Activated CD4-positive, alpha-beta memory T cell treated with anti-CD3 and anti-CD28 coated beads, Interleukin-2, amount 10 ng/mL, durations not matched to agents 7 days and 5 days (primary cell): ENCODE data around the gene LAMA4. TPM values are rescaled to one million over a fixed set of nuclear protein-coding genes. Genes with fewer than 3 reads are reported as not detected.

Experiments
- CTCF ChIA-PET: fragments of 350-600 bp; sonication (Branson Sonifier 250); formaldehyde crosslinking; loops from one replicate; lab custom pipeline; 2021; ENCODE audit warnings: antibody characterized with exemption, inconsistent platforms; lab: Charles Lee
- POLR2A ChIA-PET: fragments of 350-600 bp; sonication (Branson Sonifier 250); formaldehyde crosslinking; loops from one replicate; lab custom pipeline; 2021; ENCODE audit warnings: antibody characterized with exemption; lab: Charles Lee
- DNase-seq: peaks from one replicate; pipeline ENCODE4 v3.0.0-alpha.2; 2020
- H3K27ac Mint-ChIP-seq: one replicate; pipeline ENCODE4 v1.8.0; 2021; ENCODE audit warnings: mild to moderate bottlenecking, mixed read lengths
- H3K27me3 Mint-ChIP-seq: one replicate; pipeline ENCODE4 v1.8.0; 2021; ENCODE audit warnings: mixed read lengths
- H3K36me3 Mint-ChIP-seq: one replicate; pipeline ENCODE4 v1.8.0; 2021; ENCODE audit warnings: low read depth, mixed read lengths
- H3K4me1 Mint-ChIP-seq: one replicate; pipeline ENCODE4 v1.8.0; 2021; ENCODE audit warnings: mixed read lengths
- H3K4me3 Mint-ChIP-seq: one replicate; pipeline ENCODE4 v1.8.0; 2021; ENCODE audit warnings: mild to moderate bottlenecking, mixed read lengths
- H3K9me3 Mint-ChIP-seq: one replicate; pipeline ENCODE4 v1.8.0; 2021; ENCODE audit warnings: mixed read lengths
- total RNA-seq, 2 experiments: library from RNA; stranded (reverse); gene quantifications; one replicate each; pipeline ENCODE4 v1.2.3, GENCODE V29; 2021

LAMA4 gene
- total RNA-seq, 2 experiments from 2014 or later: not detected

GRCh38 chr6:112195166-112195565 lies 59.2 kb downstream of the LAMA4 start:
- no peaks in the 10 kb centered on the region for H3K9me3 Mint-ChIP-seq
- POLR2A ChIA-PET: no interaction called here
- H3K27ac Mint-ChIP-seq: no peak overlapping the region
- no peaks in the 10 kb centered on the region for H3K36me3 Mint-ChIP-seq
- no peaks in the 10 kb centered on the region for H3K4me1 Mint-ChIP-seq
- peaks cover 43% of the 10 kb centered on the region for H3K27me3 Mint-ChIP-seq
- DNase-seq: no peak
- CTCF ChIA-PET: interaction anchor here (2.1 kb wide), 1 partner anchor 15 kb away, joined by 8 read pairs; no protein-coding TSS in a partner anchor
- H3K4me3 Mint-ChIP-seq: no peak overlapping the region

GRCh38 chr6:112194511-112194910 lies 59.9 kb downstream of the LAMA4 start:
- Mint-ChIP-seq H3K9me3 (no peaks in the 10 kb centered on the region), H3K4me3 (no peak overlapping the region), H3K36me3 (no peaks in the 10 kb centered on the region), H3K27me3 (peaks cover 47% of the 10 kb centered on the region), H3K27ac (no peak overlapping the region), H3K4me1 (no peaks in the 10 kb centered on the region)
- no peak for DNase-seq
- CTCF ChIA-PET: interaction anchor here (2.1 kb wide), 1 partner anchor 14 kb away, joined by 8 read pairs; no protein-coding TSS in a partner anchor
- POLR2A ChIA-PET: no interaction called here

GRCh38 chr6:112193535-112194051 lies 60.8 kb downstream of the LAMA4 start:
- CTCF ChIA-PET: interaction anchor here (2.1 kb wide), 1 partner anchor 13 kb away, joined by 8 read pairs; no protein-coding TSS in a partner anchor
- H3K9me3 Mint-ChIP-seq: no peaks in the 10 kb centered on the region
- H3K4me3 Mint-ChIP-seq: no peak overlapping the region
- H3K36me3 Mint-ChIP-seq: no peaks in the 10 kb centered on the region
- H3K4me1 Mint-ChIP-seq: no peaks in the 10 kb centered on the region
- POLR2A ChIA-PET: no interaction called here
- no peak for DNase-seq
- no peak overlapping the region for H3K27ac Mint-ChIP-seq
- H3K27me3 Mint-ChIP-seq: peaks cover 52% of the 10 kb centered on the region

GRCh38 chr6:112193117-112193516 lies 61.2 kb downstream of the LAMA4 start:
- no peaks in the 10 kb centered on the region for H3K4me1 Mint-ChIP-seq
- H3K27me3 Mint-ChIP-seq: peaks cover 51% of the 10 kb centered on the region
- H3K9me3 Mint-ChIP-seq: no peaks in the 10 kb centered on the region
- POLR2A ChIA-PET: no interaction called here
- CTCF ChIA-PET: no interaction called here
- no peak overlapping the region for H3K27ac Mint-ChIP-seq
- H3K36me3 Mint-ChIP-seq: no peaks in the 10 kb centered on the region
- DNase-seq: no peak
- no peak overlapping the region for H3K4me3 Mint-ChIP-seq

- ChIA-PET POLR2A (no interaction called here), CTCF (interaction anchor here (1.2 kb wide), 1 partner anchor 11 kb away, joined by 3 read pairs; no protein-coding TSS in a partner anchor)
- Mint-ChIP-seq H3K9me3 (no peaks in the 10 kb centered on the region), H3K27me3 (peaks cover 60% of the 10 kb centered on the region), H3K4me3 (no peak overlapping the region), H3K4me1 (peaks cover 2% of the 10 kb centered on the region), H3K36me3 (no peaks in the 10 kb centered on the region), H3K27ac (no peak overlapping the region)
- DNase-seq: no peak
These were observed 62.8 kb downstream of the LAMA4 start for GRCh38 chr6:112191509-112192020.

- no peak overlapping the region for H3K27ac Mint-ChIP-seq
- peaks cover 2% of the 10 kb centered on the region for H3K4me1 Mint-ChIP-seq
- no peak overlapping the region for H3K4me3 Mint-ChIP-seq
- H3K36me3 Mint-ChIP-seq: no peaks in the 10 kb centered on the region
- POLR2A ChIA-PET: no interaction called here
- CTCF ChIA-PET: interaction anchor here (2.0 kb wide), 1 partner anchor 10 kb away, joined by 8 read pairs; no protein-coding TSS in a partner anchor
- H3K9me3 Mint-ChIP-seq: no peaks in the 10 kb centered on the region
- H3K27me3 Mint-ChIP-seq: peaks cover 55% of the 10 kb centered on the region
- no peak for DNase-seq
These were observed 64.2 kb downstream of the LAMA4 start for GRCh38 chr6:112190164-112190563.

- Mint-ChIP-seq H3K9me3 (no peaks in the 10 kb centered on the region), H3K4me3 (no peak overlapping the region), H3K27ac (no peak overlapping the region), H3K36me3 (no peaks in the 10 kb centered on the region), H3K27me3 (peaks cover 57% of the 10 kb centered on the region), H3K4me1 (peaks cover 2% of the 10 kb centered on the region)
- DNase-seq: no peak
- CTCF ChIA-PET: interaction anchor here (2.0 kb wide), 1 partner anchor 9 kb away, joined by 8 read pairs; no protein-coding TSS in a partner anchor
- POLR2A ChIA-PET: no interaction called here
These were observed 64.9 kb downstream of the LAMA4 start for GRCh38 chr6:112189494-112189893.

GRCh38 chr6:112188906-112189305 lies 65.5 kb downstream of the LAMA4 start:
- Mint-ChIP-seq H3K27ac (no peak overlapping the region), H3K4me1 (peaks cover 2% of the 10 kb centered on the region), H3K4me3 (no peak overlapping the region), H3K36me3 (no peaks in the 10 kb centered on the region), H3K27me3 (peaks cover 57% of the 10 kb centered on the region), H3K9me3 (no peaks in the 10 kb centered on the region)
- DNase-seq: no peak
- ChIA-PET POLR2A (no interaction called here), CTCF (interaction anchor here (2.0 kb wide), 1 partner anchor 9 kb away, joined by 8 read pairs; no protein-coding TSS in a partner anchor)

- CTCF ChIA-PET: no interaction called here
- H3K4me1 Mint-ChIP-seq: peaks cover 2% of the 10 kb centered on the region
- POLR2A ChIA-PET: no interaction called here
These were observed 66.6 kb downstream of the LAMA4 start for GRCh38 chr6:112187736-112188135.

GRCh38 chr6:112184951-112185350 lies 69.4 kb downstream of the LAMA4 start:
- POLR2A ChIA-PET: no interaction called here
- no peak overlapping the region for H3K27ac Mint-ChIP-seq
- H3K27me3 Mint-ChIP-seq: peaks cover 56% of the 10 kb centered on the region

More at GRCh38 chr6:112187736-112188135, 66.6 kb downstream of the LAMA4 start:
- peaks cover 54% of the 10 kb centered on the region for H3K27me3 Mint-ChIP-seq
- H3K36me3 Mint-ChIP-seq: no peaks in the 10 kb centered on the region
- no peaks in the 10 kb centered on the region for H3K9me3 Mint-ChIP-seq
- H3K27ac Mint-ChIP-seq: no peak overlapping the region
- no peak for DNase-seq
- no peak overlapping the region for H3K4me3 Mint-ChIP-seq

GRCh38 chr6:112183271-112183671 lies 71.1 kb downstream of the LAMA4 start:
- Mint-ChIP-seq H3K9me3 (no peaks in the 10 kb centered on the region), H3K27ac (no peak overlapping the region), H3K4me1 (peaks cover 2% of the 10 kb centered on the region), H3K27me3 (peaks cover 54% of the 10 kb centered on the region), H3K36me3 (no peaks in the 10 kb centered on the region), H3K4me3 (no peak overlapping the region)
- no peak for DNase-seq
- ChIA-PET POLR2A (no interaction called here), CTCF (interaction anchor here (1.2 kb wide), 1 partner anchor 128 kb away, joined by 6 read pairs; no protein-coding TSS in a partner anchor)

More at GRCh38 chr6:112184951-112185350, 69.4 kb downstream of the LAMA4 start:
- Mint-ChIP-seq H3K4me1 (peaks cover 2% of the 10 kb centered on the region), H3K36me3 (no peaks in the 10 kb centered on the region), H3K9me3 (no peaks in the 10 kb centered on the region), H3K4me3 (no peak overlapping the region)
- CTCF ChIA-PET: no interaction called here
- DNase-seq: no peak

- ChIA-PET CTCF (interaction anchor here (1.3 to 2.8 kb wide), 8 partner anchors 11 to 188 kb away, joined by 3 to 55 read pairs (median 6); no protein-coding TSS in a partner anchor), POLR2A (no interaction called here)
- H3K9me3 Mint-ChIP-seq: no peaks in the 10 kb centered on the region
- H3K4me3 Mint-ChIP-seq: no peak overlapping the region
- no peaks in the 10 kb centered on the region for H3K36me3 Mint-ChIP-seq
- no peak overlapping the region for H3K27ac Mint-ChIP-seq
- no peak for DNase-seq
- H3K27me3 Mint-ChIP-seq: peaks cover 50% of the 10 kb centered on the region
- H3K4me1 Mint-ChIP-seq: no peaks in the 10 kb centered on the region
These were observed 73.2 kb downstream of the LAMA4 start for GRCh38 chr6:112181130-112181529.

GRCh38 chr6:112180095-112180820 lies 74.1 kb downstream of the LAMA4 start:
- Mint-ChIP-seq H3K4me1 (no peaks in the 10 kb centered on the region), H3K27me3 (peaks cover 52% of the 10 kb centered on the region), H3K27ac (no peak overlapping the region), H3K4me3 (no peak overlapping the region), H3K36me3 (no peaks in the 10 kb centered on the region), H3K9me3 (no peaks in the 10 kb centered on the region)
- ChIA-PET CTCF (interaction anchor here (0.6 to 2.8 kb wide), 29 partner anchors 9 to 1679 kb away, joined by 3 to 55 read pairs (median 4); no protein-coding TSS in a partner anchor), POLR2A (interaction anchor here (0.9 kb wide), 1 partner anchor 128 kb away, joined by 3 read pairs; no protein-coding TSS in a partner anchor)
- DNase-seq: peak; percentile 53
